Progenitor cell of endocrine pancreas (in vitro differentiated cells): Measurements from ENCODE around the gene CHPT1. TPM values are rescaled to one million over a fixed set of nuclear protein-coding genes. Genes with fewer than 3 reads are reported as not detected.
"Not testable (repeated sequence)": the region's sequence is repeated elsewhere in the genome, so short reads cannot be mapped to it uniquely, and the experiment has no call there.

ENCODE experiments used
- DNase-seq: peaks from one replicate; pipeline ENCODE4 v3.0.0; 2021; ENCODE audit warnings: low spot score; ENCODE audit not compliant: unreplicated experiment
- H3K27ac Mint-ChIP-seq: 2 replicates; pipeline ENCODE4 v1.8.0; 2021; ENCODE audit warnings: mild to moderate bottlenecking, moderate library complexity, mixed read lengths
- H3K27me3 Mint-ChIP-seq: 2 replicates; pipeline ENCODE4 v1.8.0; 2021; ENCODE audit warnings: mixed read lengths
- H3K36me3 Mint-ChIP-seq: 2 replicates; pipeline ENCODE4 v1.8.0; 2022; ENCODE audit warnings: mixed read lengths; ENCODE audit not compliant: insufficient read depth
- H3K4me1 Mint-ChIP-seq: 2 replicates; pipeline ENCODE4 v1.8.0; 2021; ENCODE audit warnings: low read depth, mixed read lengths
- H3K4me3 Mint-ChIP-seq: 2 replicates; pipeline ENCODE4 v1.8.0; 2021; ENCODE audit warnings: low read depth, mild to moderate bottlenecking, moderate library complexity, mixed read lengths
- H3K9me3 Mint-ChIP-seq: 2 replicates; pipeline ENCODE4 v1.8.0; 2021; ENCODE audit warnings: low read depth, mixed read lengths
- CTCF ChIP-seq: fragments of 200-600 bp; sonication (generic); IDR thresholded peaks from one replicate; pipeline ENCODE4 v1.5.0; 2021; ENCODE audit warnings: antibody characterized with exemption, mild to moderate bottlenecking; ENCODE audit not compliant: unreplicated experiment
- total RNA-seq: library from RNA; stranded (reverse); gene quantifications from 2 replicates; pipeline ENCODE4 v1.2.1, GENCODE V29; 2021

Gene CHPT1
- total RNA-seq, 1 donor from 2014 or later, result 15.2 TPM

DNA sequence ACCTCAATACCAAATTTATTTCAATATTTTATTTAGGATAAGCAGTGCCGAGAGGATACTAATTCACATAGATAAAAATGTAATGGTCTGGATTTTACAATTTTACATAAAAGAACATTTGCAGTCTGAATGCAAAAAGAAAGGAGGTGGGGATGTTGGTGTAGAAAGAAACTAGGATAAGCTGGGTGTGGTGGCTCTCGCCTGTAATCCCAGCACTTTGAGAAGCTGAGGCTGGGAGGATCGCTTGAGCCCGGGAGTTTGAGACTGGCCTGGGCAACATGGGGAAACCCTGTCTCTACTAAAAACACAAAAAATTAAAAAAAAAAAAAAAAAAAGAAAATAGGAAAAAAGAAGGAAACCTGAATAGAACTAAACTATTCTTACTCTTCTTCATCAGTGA lies 25.0 kb downstream of the CHPT1 start:
- no peaks in the 10 kb centered on the region for H3K27me3 Mint-ChIP-seq

GRCh38 chr12:101727098-101727497 lies 29.7 kb downstream of the CHPT1 start:
- Mint-ChIP-seq H3K36me3 (peaks cover 3% of the 10 kb centered on the region), H3K4me1 (no peaks in the 10 kb centered on the region), H3K27me3 (no peaks in the 10 kb centered on the region), H3K9me3 (no peaks in the 10 kb centered on the region), H3K27ac (no peak overlapping the region), H3K4me3 (no peak overlapping the region)
- no peak for DNase-seq
- no peak for TF ChIP-seq CTCF

More for the DNA sequence above, 25.0 kb downstream of the CHPT1 start:
- Mint-ChIP-seq H3K36me3 (peaks cover 4% of the 10 kb centered on the region), H3K4me1 (no peaks in the 10 kb centered on the region), H3K27ac (no peak overlapping the region), H3K4me3 (no peak overlapping the region), H3K9me3 (no peaks in the 10 kb centered on the region)
- no peak for TF ChIP-seq CTCF
- no peak for DNase-seq

GRCh38 chr12:101729842-101730241 lies 32.4 kb downstream of the CHPT1 start:
- H3K4me3 Mint-ChIP-seq, result no peak overlapping the region
- no peak for TF ChIP-seq CTCF
- H3K27ac Mint-ChIP-seq, result no peak overlapping the region
- no peaks in the 10 kb centered on the region for H3K27me3 Mint-ChIP-seq
- H3K36me3 Mint-ChIP-seq, result peaks cover 4% of the 10 kb centered on the region
- no peak for DNase-seq
- H3K9me3 Mint-ChIP-seq, result no peaks in the 10 kb centered on the region
- H3K4me1 Mint-ChIP-seq, result no peaks in the 10 kb centered on the region

DNA sequence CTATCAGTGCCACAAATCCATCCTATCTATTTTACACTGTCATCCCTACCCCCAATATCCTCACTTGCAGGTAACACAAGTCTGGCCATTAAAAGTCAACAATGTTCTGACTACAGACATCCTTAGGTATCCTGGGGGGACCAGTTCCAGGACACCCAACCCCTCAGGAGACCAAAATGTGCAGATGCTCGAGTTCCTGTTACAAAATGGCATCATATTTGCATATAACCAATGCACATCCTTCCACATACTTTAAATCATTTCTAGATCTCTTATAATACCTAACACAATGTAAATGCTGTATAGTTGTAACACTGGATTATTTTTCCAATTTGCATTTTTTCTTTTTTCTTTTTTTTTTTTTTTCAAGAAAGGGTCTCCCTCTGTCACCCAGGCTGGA lies 34.9 kb downstream of the CHPT1 start:
- H3K4me3 Mint-ChIP-seq, result no peak overlapping the region
- peaks cover 3% of the 10 kb centered on the region for H3K36me3 Mint-ChIP-seq
- no peak for TF ChIP-seq CTCF
- H3K4me1 Mint-ChIP-seq, result no peaks in the 10 kb centered on the region
- no peaks in the 10 kb centered on the region for H3K27me3 Mint-ChIP-seq
- H3K27ac Mint-ChIP-seq, result no peak overlapping the region
- H3K9me3 Mint-ChIP-seq, result no peaks in the 10 kb centered on the region
- DNase-seq, result no peak

DNA sequence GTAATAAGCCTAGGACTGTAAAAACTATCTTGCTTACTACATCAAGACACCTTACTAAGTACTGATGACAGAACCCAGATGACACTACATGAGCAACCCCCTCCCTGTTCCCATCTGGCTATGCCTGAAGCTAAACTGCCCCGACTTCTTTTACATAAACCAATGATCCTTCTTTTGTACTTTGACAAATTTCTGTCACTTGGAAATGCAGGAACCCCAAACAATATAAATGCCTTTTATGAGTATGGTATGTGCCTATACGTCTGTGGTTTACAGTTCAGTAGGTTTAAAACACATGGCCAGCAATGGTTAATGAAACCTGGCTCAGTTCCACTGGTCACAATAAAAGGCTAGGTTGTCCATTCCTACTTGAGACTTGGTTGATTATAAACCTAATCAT lies 35.7 kb downstream of the CHPT1 start:
- H3K27ac Mint-ChIP-seq, result no peak overlapping the region
- H3K4me1 Mint-ChIP-seq, result no peaks in the 10 kb centered on the region
- H3K36me3 Mint-ChIP-seq, result peaks cover 7% of the 10 kb centered on the region
- no peaks in the 10 kb centered on the region for H3K9me3 Mint-ChIP-seq
- no peak for TF ChIP-seq CTCF
- H3K4me3 Mint-ChIP-seq, result no peak overlapping the region
- H3K27me3 Mint-ChIP-seq, result no peaks in the 10 kb centered on the region
- no peak for DNase-seq

- not testable (repeated sequence) for H3K27me3 Mint-ChIP-seq, H3K4me1 Mint-ChIP-seq, H3K27ac Mint-ChIP-seq, H3K4me3 Mint-ChIP-seq, H3K9me3 Mint-ChIP-seq, DNase-seq
- H3K36me3 Mint-ChIP-seq, result peaks cover 13% of the 10 kb centered on the region
These were observed 37.0 kb downstream of the CHPT1 start for GRCh38 chr12:101734482-101734881.
